GM11168 (cell line): ENCODE results near the gene MMP2.

ENCODE experiments used
- in situ Hi-C: fragments of 300-500 bp; cut with MboI; formaldehyde crosslinking; loops from one replicate; pipeline ENCODE4 v1.12.0; 2022; ENCODE audit warnings: low sequenced_read_pairs; ENCODE audit not compliant: unreplicated experiment

MMP2 gene

DNA sequence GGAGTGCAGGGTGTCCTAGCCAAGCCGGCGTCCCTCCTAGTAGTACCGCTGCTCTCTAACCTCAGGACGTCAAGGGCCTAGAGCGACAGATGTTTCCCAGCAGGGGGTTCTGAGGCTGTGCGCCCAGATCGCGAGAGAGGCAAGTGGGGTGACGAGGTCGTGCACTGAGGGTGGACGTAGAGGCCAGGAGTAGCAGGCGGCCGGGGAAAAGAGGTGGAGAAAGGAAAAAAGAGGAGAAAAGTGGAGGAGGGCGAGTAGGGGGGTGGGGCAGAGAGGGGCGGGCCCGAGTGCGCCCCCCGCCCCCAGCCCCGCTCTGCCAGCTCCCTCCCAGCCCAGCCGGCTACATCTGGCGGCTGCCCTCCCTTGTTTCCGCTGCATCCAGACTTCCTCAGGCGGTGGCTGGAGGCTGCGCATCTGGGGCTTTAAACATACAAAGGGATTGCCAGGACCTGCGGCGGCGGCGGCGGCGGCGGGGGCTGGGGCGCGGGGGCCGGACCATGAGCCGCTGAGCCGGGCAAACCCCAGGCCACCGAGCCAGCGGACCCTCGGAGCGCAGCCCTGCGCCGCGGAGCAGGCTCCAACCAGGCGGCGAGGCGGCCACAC, at the start of gene MMP2:
Gene MMP2 (plus strand): TSS at position 372 of the 603 bp plus-strand sequence. CDS start 282 bp downstream, outside the sequence.
- in situ Hi-C loops: loop anchor here (10.0 kb wide), 1 partner anchor 226 kb away; no protein-coding TSS in a partner anchor

- in situ Hi-C loops: no loop called here
These were observed 46.0 kb upstream of the MMP2 start for GRCh38 chr16:55433030-55433429.

GRCh38 chr16:55433535-55433934, 45.5 kb upstream of the MMP2 start:
- in situ Hi-C loops: no loop called here

- in situ Hi-C loops: no loop called here
These were observed 45.0 kb upstream of the MMP2 start for GRCh38 chr16:55434000-55434399.

GRCh38 chr16:55435387-55435786, 43.6 kb upstream of the MMP2 start:
- in situ Hi-C loops: no loop called here

- in situ Hi-C loops: no loop called here
These were observed 42.4 kb upstream of the MMP2 start for GRCh38 chr16:55436587-55436986.

DNA sequence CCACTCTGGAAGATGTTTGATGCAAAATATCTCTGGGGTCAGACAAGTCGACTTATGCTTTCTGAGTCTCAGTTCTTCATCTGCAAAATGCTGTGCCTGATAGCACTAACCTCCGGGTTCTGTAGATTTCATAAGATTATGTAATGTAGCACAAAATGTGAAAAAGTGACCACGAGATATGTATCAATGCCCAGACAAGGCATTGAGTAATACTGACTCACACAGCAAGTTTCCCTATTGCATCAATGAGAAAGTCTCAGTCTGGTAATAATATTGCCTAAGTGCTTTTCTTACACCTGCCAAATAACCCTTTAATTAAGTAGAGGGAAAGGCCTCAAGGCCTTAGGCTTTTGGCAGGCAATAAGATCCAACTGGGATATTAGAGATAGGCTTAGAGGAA, 41.4 kb upstream of the MMP2 start:
- in situ Hi-C loops: no loop called here

- in situ Hi-C loops: no loop called here
These were observed 40.7 kb upstream of the MMP2 start for GRCh38 chr16:55438281-55438680.

DNA sequence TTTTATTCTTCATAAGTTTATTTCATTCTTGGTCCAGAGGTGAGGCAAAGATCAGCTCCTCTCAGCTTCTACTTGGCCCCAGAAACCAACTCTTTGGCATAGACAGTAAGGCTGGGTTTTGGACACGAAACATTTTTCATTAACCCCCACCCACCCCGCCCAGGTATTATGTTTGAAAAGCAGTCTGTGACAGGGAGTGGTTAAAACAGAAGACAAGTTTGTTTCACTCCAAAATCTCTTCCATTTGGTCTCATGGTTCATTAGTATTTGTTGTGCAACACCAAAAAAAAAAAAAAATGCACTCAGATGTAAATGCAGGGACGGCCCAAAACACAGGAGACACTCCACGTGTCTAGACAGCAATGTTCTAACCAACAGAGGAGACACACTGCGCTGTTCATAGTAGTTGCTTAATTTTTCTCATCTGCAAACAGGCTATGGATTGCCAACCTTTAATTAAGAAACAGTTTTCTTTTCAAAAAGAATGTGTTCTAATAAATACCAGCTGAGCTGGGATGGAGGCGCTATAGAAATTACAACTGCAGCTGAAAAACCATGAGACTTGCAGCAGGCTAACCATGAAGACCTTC, 39.8 kb upstream of the MMP2 start:
- in situ Hi-C loops: no loop called here

- in situ Hi-C loops: no loop called here
These were observed 35.3 kb upstream of the MMP2 start for GRCh38 chr16:55443434-55444346.

GRCh38 chr16:55444754-55445485, 34.1 kb upstream of the MMP2 start:
- in situ Hi-C loops: no loop called here

DNA sequence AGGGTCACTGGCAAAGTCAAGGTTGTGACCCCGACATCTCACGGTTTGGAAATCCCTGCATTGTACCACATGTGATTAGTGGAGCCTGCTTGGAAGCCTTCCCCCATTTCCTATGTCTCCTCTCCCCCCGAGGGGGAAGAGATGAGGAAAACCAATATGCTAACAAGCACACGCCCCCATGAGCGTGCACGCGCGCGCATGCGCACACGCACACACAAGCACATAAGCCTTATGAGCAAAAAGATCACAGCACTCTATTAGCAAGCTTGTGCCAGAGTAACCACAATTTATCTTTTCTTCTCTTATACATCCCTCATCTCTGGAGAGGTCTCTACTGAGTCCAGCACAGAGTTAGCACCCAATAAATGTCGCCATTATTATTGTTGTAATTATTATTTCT, 31.8 kb upstream of the MMP2 start:
- in situ Hi-C loops: no loop called here

GRCh38 chr16:55452996-55453395, 26.0 kb upstream of the MMP2 start:
- in situ Hi-C loops: loop anchor here (25.0 kb wide), 1 partner anchor 409 kb away; no protein-coding TSS in a partner anchor

- in situ Hi-C loops: loop anchor here (25.0 kb wide), 1 partner anchor 408 kb away; no protein-coding TSS in a partner anchor
These were observed 25.1 kb upstream of the MMP2 start for GRCh38 chr16:55453909-55454308.

GRCh38 chr16:55454861-55455260, 24.1 kb upstream of the MMP2 start:
- in situ Hi-C loops: loop anchor here (25.0 kb wide), 1 partner anchor 407 kb away; no protein-coding TSS in a partner anchor

DNA sequence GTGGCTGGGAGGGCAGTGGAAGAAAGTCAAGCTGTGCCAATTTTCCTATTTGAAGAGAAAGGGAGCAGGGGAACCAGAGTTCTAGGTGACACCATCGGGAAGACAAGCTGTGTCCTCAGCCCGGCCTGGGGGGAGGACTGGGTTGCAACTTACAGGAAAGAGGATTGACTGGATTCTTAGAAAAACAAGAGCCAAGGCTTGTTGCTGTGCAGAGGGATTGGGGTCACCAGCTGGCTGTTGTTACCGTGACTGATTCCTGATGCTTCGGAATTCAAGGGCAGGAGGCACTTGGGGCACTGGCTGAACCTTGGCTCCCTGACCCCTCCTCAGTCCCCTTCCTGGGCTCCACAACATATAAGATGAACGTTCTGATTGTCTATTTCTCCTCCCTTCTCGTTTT, 16.8 kb upstream of the MMP2 start:
- in situ Hi-C loops: loop anchor here (25.0 kb wide), 1 partner anchor 400 kb away; no protein-coding TSS in a partner anchor

DNA sequence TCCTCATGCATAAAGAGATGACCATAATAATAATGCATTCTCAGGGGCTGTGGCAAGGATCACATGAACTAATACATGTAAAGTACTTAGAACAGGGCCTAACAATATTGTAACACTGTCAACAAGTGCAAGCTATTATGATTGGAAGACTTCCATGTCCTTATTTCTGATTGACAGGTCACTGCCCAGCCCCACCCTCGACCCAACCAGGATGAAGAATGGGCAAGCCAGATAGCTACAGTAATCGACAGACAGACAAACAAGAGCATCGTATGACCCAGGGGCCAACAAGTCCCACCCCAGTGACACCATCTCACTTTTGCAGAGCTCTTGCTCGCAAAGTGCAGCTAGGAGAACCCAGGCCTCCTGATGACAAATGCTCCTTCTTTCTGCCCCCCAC, 14.6 kb upstream of the MMP2 start:
- in situ Hi-C loops: loop anchor here (25.0 kb wide), 1 partner anchor 398 kb away; no protein-coding TSS in a partner anchor

DNA sequence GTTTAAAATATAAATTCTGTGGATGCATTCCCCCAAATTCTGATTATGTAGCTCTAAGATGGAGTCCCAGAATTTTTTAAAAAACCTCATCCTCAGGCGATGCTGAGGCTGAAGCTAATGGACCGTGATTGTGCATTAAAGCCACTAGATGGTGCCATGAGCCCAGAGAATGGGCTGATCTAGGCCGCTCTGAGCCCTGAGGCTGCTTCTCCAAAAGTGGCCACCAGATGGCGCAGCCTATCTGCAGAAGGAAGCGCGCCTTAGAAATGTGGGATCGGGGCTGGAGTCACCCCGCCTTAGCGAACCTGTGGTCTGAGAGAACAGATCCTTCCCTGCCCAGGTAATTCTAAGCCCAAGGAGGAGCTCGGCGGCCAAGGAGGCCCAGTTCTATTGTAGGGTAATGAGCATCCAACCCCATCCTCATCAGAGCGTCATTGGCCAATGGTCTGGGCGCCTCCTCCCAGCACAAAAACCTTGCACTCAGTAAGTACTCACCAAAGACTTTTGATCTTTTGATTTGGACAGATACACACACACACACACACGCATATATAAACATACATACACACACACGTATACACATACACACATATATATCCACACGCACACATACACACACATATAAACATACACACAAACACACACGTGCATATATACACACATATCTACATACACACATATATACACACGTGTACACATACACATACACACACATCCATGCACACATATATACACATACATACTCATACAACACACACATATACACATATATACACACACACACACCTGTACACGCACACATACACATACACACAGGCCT, 13.7 kb upstream of the MMP2 start:
- in situ Hi-C loops: loop anchor here (25.0 kb wide), 1 partner anchor 397 kb away; no protein-coding TSS in a partner anchor

DNA sequence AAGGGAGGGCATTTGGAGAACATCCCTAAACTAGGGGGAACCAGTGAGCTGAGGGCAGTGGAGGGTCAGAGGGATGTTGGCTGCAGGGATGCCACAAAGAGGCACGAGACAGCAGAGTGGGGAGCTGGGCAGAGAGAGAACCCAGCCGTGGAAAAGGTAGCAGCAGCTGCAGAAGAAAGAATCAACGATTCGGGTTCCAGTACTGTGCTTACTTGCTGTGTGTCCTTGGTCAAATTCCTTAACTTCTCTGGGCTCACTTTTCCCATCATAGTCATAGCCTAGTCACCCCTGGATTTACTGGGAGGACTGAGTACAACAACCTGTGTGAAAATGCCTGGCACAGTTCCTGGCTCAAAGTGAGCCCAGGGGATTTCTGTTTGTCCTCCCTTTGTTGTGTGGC, 12.8 kb upstream of the MMP2 start:
- in situ Hi-C loops: loop anchor here (25.0 kb wide), 1 partner anchor 396 kb away; no protein-coding TSS in a partner anchor
